ENCODE measurements around the gene KRTAP12-2. TPM values are rescaled to one million over a fixed set of nuclear protein-coding genes. Genes with fewer than 3 reads are reported as not detected.

KRTAP12-2 gene
- total and polyA plus RNA-seq, 2 donors (not counting 3 experiments of a cell fraction or from before 2014, with no cell fraction given) = not detected

DNA sequence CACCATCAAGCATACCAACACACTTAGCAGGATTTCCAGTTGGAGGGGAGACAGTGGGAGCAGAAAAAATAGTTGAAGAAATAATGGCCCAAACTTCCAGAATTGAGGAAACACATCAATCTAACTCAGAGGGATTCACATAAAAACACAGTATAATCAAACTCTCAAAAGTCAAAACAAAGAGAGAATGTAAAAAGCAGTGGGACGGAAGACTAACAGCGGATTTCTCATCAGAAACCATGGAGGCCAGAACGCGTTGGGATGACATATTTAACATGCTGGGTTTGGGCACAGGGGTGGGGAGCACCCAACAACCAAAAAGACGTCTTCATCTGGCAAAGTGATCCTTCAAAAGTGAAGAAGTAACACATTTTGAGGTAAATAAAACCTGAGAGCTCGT lies 46.8 kb downstream of the KRTAP12-2 start:
- H3K36me3 ChIP-seq (ENCODE audit: control insufficient read depth in 2 of 2, extremely low read depth in 1 of 2, insufficient read depth in 2 of 2, low read length in 2 of 2) = no peaks in the 10 kb centered on the region
- H3K79me2 ChIP-seq (ENCODE audit: control insufficient read depth, insufficient read depth, low read length) = no peaks in the 10 kb centered on the region
- no peaks in the 10 kb centered on the region for H4K20me1 ChIP-seq (replicated peaks; ENCODE audit: control insufficient read depth, extremely low read depth, insufficient read depth, low read length)
- intact Hi-C loops (cut with micrococcal nuclease) = no loop called here
- FAIRE-seq (no peak), DNase-seq (ENCODE audit: low read depth, low spot score) (no peak)
- no peak overlapping the region for H3K4me3 ChIP-seq (replicated peaks in 1 of 3; ENCODE audit: insufficient read depth in 1 of 3, low read depth in 1 of 3, low read length in 3 of 3)
- no peaks in the 10 kb centered on the region for H3K9me3 ChIP-seq (replicated peaks; ENCODE audit: control insufficient read depth, insufficient read depth, low read length)
- POLR2A ChIA-PET = no interaction called here
- no peak for TF ChIP-seq EZH2 (IDR thresholded peaks at IDR 0.05; ENCODE audit: borderline replicate concordance, low read depth, low read length, severe bottlenecking)
- no peak for TF ChIP-seq POLR2AphosphoS5 (IDR thresholded peaks at IDR 0.05; ENCODE audit: insufficient read depth, low read depth, low read length)
- TF ChIP-seq POLR2A (IDR thresholded peaks at IDR 0.05; ENCODE audit: low read depth, low read length) = no peak
- no peak for TF ChIP-seq JUN (IDR thresholded peaks at IDR 0.05; ENCODE audit: borderline replicate concordance, insufficient read depth, insufficient read length, low read depth)
- no peak overlapping the region for H3K4me2 ChIP-seq (ENCODE audit: insufficient read depth, low read length)
- dilution Hi-C loops (cut with MboI; ENCODE audit: extremely low pct_ligation_motif_present, low sequenced_read_pairs) = no loop called here
- H3K27ac ChIP-seq (ENCODE audit: insufficient read depth, low read depth, low read length) = no peak overlapping the region
- CTCF ChIA-PET = interaction anchor here (1.6 to 4.2 kb wide), 3 partner anchors 11 to 174 kb away, joined by 5 to 28 read pairs (median 20); no protein-coding TSS in a partner anchor
- no peak overlapping the region for H3K9ac ChIP-seq (replicated peaks; ENCODE audit: extremely low read depth, insufficient read depth, low read length)
- BruUV-seq (replicated peaks) = no TSS peak
- no peaks in the 10 kb centered on the region for H3K9me1 ChIP-seq (replicated peaks; ENCODE audit: control insufficient read depth, extremely low read depth, insufficient read depth, low read length)
- no peak overlapping the region for H2AFZ ChIP-seq (ENCODE audit: low read depth, low read length)
- H3K27me3 ChIP-seq (ENCODE audit: control insufficient read depth in 2 of 2, insufficient read depth in 2 of 2, low read length in 2 of 2) = no peaks in the 10 kb centered on the region
- H3K4me1 ChIP-seq (ENCODE audit: control insufficient read depth, extremely low read depth, insufficient read depth, low read length) = no peaks in the 10 kb centered on the region

DNA sequence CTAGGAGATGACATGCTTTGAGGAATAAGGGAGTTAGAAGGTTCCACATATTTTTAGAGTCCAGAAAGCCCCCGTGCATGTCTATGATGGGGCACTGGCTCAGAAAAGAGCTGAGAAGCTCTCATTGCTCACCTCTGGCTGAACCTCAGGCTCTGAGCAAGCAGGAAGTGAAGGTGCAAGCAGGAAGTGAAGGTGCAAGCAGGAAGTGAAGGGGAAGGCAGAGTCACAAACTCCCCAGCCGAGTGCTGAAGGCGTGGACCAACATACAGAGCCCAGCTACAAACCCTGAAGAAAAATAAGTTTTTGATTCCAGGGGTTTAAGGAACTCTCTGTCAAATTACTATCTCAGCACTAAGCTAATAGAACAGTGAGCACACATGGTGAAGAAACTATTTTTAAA lies 47.8 kb downstream of the KRTAP12-2 start:
- Histone ChIP-seq H4K20me1 (replicated peaks; ENCODE audit: control insufficient read depth, extremely low read depth, insufficient read depth, low read length) (no peaks in the 10 kb centered on the region), H3K4me1 (ENCODE audit: control insufficient read depth, extremely low read depth, insufficient read depth, low read length) (no peaks in the 10 kb centered on the region), H3K27me3 (ENCODE audit: control insufficient read depth in 2 of 2, insufficient read depth in 2 of 2, low read length in 2 of 2) (no peaks in the 10 kb centered on the region), H3K9me3 (replicated peaks; ENCODE audit: control insufficient read depth, insufficient read depth, low read length) (no peaks in the 10 kb centered on the region), H3K9ac (replicated peaks; ENCODE audit: extremely low read depth, insufficient read depth, low read length) (no peak overlapping the region), H2AFZ (ENCODE audit: low read depth, low read length) (no peak overlapping the region), H3K9me1 (replicated peaks; ENCODE audit: control insufficient read depth, extremely low read depth, insufficient read depth, low read length) (no peaks in the 10 kb centered on the region), H3K36me3 (ENCODE audit: control insufficient read depth in 2 of 2, extremely low read depth in 1 of 2, insufficient read depth in 2 of 2, low read length in 2 of 2) (no peaks in the 10 kb centered on the region), H3K79me2 (ENCODE audit: control insufficient read depth, insufficient read depth, low read length) (no peaks in the 10 kb centered on the region), H3K4me3 (replicated peaks in 1 of 3; ENCODE audit: insufficient read depth in 1 of 3, low read depth in 1 of 3, low read length in 3 of 3) (no peak overlapping the region), H3K27ac (ENCODE audit: insufficient read depth, low read depth, low read length) (no peak overlapping the region), H3K4me2 (ENCODE audit: insufficient read depth, low read length) (no peak overlapping the region)
- dilution Hi-C loops (cut with MboI; ENCODE audit: extremely low pct_ligation_motif_present, low sequenced_read_pairs) (no loop called here), intact Hi-C loops (cut with micrococcal nuclease) (no loop called here)
- FAIRE-seq (no peak), DNase-seq (ENCODE audit: low read depth, low spot score) (no peak)
- CTCF ChIA-PET = interaction anchor here (0.8 to 4.2 kb wide), 5 partner anchors 10 to 181 kb away, joined by 3 to 28 read pairs (median 5); no protein-coding TSS in a partner anchor
- POLR2A ChIA-PET = no interaction called here
- TF ChIP-seq FOS (IDR thresholded peaks at IDR 0.05; ENCODE audit: borderline replicate concordance, insufficient read depth, low read length) (no peak), POLR2A (IDR thresholded peaks at IDR 0.05; ENCODE audit: low read depth, low read length) (no peak), GATA2 (IDR thresholded peaks at IDR 0.05; ENCODE audit: insufficient read depth, insufficient read length, low read depth, low read length) (no peak), POLR2AphosphoS5 (IDR thresholded peaks at IDR 0.05; ENCODE audit: insufficient read depth, low read depth, low read length) (no peak), EZH2 (IDR thresholded peaks at IDR 0.05; ENCODE audit: borderline replicate concordance, low read depth, low read length, severe bottlenecking) (no peak)
- TF ChIP-seq, protein P1, sequence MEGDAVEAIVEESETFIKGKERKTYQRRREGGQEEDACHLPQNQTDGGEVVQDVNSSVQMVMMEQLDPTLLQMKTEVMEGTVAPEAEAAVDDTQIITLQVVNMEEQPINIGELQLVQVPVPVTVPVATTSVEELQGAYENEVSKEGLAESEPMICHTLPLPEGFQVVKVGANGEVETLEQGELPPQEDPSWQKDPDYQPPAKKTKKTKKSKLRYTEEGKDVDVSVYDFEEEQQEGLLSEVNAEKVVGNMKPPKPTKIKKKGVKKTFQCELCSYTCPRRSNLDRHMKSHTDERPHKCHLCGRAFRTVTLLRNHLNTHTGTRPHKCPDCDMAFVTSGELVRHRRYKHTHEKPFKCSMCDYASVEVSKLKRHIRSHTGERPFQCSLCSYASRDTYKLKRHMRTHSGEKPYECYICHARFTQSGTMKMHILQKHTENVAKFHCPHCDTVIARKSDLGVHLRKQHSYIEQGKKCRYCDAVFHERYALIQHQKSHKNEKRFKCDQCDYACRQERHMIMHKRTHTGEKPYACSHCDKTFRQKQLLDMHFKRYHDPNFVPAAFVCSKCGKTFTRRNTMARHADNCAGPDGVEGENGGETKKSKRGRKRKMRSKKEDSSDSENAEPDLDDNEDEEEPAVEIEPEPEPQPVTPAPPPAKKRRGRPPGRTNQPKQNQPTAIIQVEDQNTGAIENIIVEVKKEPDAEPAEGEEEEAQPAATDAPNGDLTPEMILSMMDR (IDR thresholded peaks at IDR 0.05; ENCODE audit: extremely low read depth in 1 of 2, insufficient read depth in 1 of 2, low read depth in 1 of 2, low read length in 2 of 2) = no peak
- BruUV-seq (replicated peaks) = no TSS peak

Measured in endothelial cell of umbilical vein (primary cell).